Measurements from ENCODE around the gene PSD4. TPM values are rescaled to one million over a fixed set of nuclear protein-coding genes. Genes with fewer than 3 reads are reported as not detected.
"Not testable (repeated sequence)": the region's sequence is repeated elsewhere in the genome, so short reads cannot be mapped to it uniquely, and the experiment has no call there.

The PSD4 gene
- polyA plus RNA-seq, 1 donor, result 21.4 TPM

DNA sequence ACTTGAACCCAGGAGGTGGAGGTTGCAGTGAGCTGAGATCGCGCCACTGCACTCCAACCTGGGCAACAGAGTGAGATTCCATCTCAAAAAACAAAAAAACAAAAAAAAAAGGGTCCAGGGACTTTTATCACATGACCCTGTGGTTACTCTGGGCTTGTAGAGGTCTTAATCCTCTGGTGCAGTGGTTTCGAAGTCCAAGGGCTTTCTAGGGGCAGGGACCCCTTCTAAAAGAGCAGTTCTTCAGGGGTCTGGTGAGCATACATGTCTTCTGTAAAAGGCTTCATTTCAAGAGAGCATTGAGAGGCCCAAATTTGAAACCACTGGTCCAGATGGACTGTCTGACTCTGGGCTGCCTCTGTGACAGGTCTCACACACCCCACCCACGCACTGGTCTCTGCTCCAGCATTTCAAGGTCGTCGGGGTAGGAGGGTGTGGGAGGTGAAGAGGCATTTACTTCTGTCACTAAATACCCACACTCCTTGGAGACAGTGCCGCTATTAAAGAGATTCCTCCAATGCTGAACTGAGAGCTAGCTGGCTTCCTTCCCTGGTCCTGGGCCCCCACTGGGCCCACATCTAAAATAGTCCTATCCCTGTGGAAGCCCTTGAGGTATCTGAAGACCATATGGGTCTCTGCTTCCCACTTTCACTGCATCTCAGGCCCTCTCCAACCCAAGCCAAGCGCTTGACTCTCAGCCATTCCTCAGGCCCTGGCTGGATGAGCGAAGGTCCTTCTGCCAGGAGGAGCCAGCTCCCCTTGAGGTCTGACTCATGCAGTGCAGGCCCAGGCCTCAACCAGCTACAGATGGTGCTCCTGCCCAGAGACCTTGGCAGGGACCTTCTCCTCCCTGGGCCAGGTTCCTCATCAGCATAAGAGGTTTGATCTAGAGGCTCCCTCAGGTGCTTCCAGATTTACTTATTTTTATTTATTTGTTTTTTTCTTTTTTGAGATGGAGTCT is 60.1 kb downstream of the PSD4 start:
- H3K9me3 ChIP-seq (ENCODE audit: control insufficient read depth, low read depth, low read length), result peaks cover 3% of the 10 kb centered on the region
- H3K4me1 ChIP-seq (ENCODE audit: control insufficient read depth, insufficient read depth, low read length), result peaks cover 38% of the 10 kb centered on the region
- WGBS (ENCODE audit: insufficient coverage, low lambda C conversion rate), result no CpG with 5 or more reads among the region's 9 CpGs
- H3K4me3 ChIP-seq (ENCODE audit: low read length), result no peak overlapping the region
- no peak for DNase-seq
- no peaks in the 10 kb centered on the region for H3K36me3 ChIP-seq (ENCODE audit: control insufficient read depth, insufficient read depth, low read length)
- no peaks in the 10 kb centered on the region for H3K27me3 ChIP-seq (ENCODE audit: control insufficient read depth, insufficient read depth, low read length)
- H3K27ac ChIP-seq (ENCODE audit: low read length), result no peak overlapping the region

DNA sequence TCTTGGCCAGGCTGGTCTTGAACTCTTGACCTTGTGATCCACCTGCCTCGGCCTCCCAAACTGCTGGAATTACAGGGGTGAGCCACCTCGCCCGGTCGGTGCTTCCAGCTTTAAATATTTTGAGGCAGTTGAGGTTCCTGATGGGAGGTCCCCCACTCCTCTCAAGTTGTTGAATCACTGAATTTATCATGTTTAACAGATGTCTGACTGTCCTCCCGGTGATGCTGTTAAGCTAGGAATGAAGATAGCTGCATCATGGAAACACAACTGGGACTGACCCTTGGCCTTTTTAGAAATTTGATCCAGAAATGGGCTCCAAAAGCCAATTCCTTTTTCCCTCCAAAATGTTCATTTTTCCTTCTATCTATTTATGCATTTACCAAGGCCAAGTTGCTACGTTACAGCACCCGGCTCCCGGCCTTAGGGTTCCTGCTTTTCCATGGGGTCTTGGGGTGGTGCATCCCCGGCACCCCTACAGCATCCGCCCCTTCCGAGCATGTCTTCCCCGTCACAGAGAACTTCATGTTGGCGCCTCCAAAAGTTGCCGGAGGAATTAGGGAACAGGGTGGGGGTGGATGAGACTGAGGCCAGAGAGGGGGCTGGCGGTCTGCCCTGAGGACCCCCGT is 61.1 kb downstream of the PSD4 start:
- H3K36me3 ChIP-seq (ENCODE audit: control insufficient read depth, insufficient read depth, low read length), result no peaks in the 10 kb centered on the region
- H3K4me1 ChIP-seq (ENCODE audit: control insufficient read depth, insufficient read depth, low read length), result peaks cover 32% of the 10 kb centered on the region
- no peaks in the 10 kb centered on the region for H3K27me3 ChIP-seq (ENCODE audit: control insufficient read depth, insufficient read depth, low read length)
- no peak for DNase-seq
- peak overlapping the region; percentile 44 for H3K4me3 ChIP-seq (ENCODE audit: low read length)
- peaks cover 3% of the 10 kb centered on the region for H3K9me3 ChIP-seq (ENCODE audit: control insufficient read depth, low read depth, low read length)
- WGBS (ENCODE audit: insufficient coverage, low lambda C conversion rate), result no CpG with 5 or more reads among the region's 16 CpGs
- peak overlapping the region; percentile 2 for H3K27ac ChIP-seq (ENCODE audit: low read length)

DNA sequence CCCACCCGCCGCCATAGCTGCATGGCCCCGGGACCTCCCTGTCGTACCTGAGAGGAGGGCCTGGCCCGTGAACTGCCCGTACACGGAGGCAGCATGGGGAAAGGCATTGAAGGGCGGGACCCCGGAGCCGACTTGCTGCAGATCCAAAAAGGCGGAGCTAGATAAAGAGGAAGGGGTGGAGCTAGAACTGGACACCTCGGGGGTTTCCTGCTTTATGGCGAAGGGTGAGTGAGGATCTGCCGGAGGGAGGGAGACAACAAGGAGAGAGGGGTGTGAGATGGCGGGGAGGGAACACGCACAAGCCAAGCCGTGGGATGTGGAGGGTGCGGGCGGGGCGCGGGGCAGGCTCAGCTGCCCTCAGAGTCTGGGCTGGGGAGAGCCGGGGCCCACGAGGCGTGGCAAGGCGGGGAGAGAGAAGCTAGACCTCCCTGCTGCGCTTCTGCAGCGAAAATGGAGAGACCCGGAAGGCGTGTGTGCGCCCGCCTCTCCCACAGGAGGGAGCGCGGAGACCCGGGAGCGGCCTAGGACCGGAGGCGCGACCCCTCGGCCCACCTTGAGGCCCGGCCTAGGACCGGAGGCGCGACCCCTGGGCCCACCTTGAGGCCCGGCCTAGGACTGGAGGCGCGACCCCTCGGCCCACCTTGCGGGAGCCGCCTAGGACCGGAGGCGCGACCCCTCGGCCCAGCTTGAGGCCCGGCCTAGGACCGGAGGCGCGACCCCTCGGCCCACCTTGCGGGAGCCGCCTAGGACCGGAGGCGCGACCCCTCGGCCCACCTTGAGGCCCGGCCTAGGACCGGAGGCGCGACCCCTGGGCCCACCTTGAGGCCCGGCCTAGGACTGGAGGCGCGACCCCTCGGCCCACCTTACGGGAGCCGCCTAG is 61.8 kb downstream of the PSD4 start:
- peak overlapping the region; percentile 2 for H3K27ac ChIP-seq (ENCODE audit: low read length)
- peak overlapping the region; percentile 44 for H3K4me3 ChIP-seq (ENCODE audit: low read length)
- H3K4me1 ChIP-seq (ENCODE audit: control insufficient read depth, insufficient read depth, low read length), result peaks cover 25% of the 10 kb centered on the region
- not testable (repeated sequence) for H3K9me3 ChIP-seq (ENCODE audit: control insufficient read depth, low read depth, low read length); H3K36me3 ChIP-seq (ENCODE audit: control insufficient read depth, insufficient read depth, low read length); H3K27me3 ChIP-seq (ENCODE audit: control insufficient read depth, insufficient read depth, low read length)
- WGBS (ENCODE audit: insufficient coverage, low lambda C conversion rate), result no CpG with 5 or more reads among the region's 74 CpGs
- peak in 1 of 2 donors; percentile 67 for DNase-seq

DNA sequence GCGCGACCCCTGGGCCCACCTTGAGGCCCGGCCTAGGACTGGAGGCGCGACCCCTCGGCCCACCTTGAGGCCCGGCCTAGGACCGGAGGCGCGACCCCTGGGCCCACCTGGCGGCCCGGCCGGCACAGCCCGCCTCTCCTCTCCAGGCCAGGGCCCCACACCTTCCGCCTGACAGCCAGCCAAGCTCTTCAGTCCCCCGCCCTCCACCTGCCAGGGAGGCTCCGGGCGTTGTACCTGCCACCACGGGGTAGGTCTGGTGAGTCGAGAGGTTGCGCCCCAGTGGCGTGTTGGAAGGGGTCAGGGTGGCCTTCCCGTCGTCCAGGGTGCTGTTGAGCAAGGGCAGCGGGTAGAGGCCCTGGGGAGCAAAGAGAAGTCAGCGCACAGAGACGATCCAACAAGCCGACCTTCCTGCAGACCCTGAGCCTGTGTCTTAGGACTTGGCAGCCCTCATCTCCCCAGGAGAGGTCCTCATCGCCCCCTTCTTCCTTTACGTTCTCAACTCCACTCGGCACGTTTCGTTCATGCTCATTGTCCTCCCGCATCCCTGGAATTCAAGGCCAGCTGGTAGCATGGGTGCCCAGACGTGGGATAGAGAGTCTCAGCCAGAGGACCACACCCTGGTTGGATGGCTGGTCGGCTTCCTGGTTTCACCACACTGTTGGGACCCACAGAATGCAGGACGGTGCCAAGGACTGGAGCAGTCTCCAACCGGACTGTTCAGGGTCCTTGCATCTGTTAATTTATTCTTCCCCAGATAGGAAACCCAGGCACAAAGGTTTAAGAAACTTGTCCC is 62.8 kb downstream of the PSD4 start:
- no peak for DNase-seq
- Histone ChIP-seq H3K4me1 (ENCODE audit: control insufficient read depth, insufficient read depth, low read length) (peaks cover 21% of the 10 kb centered on the region), H3K36me3 (ENCODE audit: control insufficient read depth, insufficient read depth, low read length) (no peaks in the 10 kb centered on the region), H3K9me3 (ENCODE audit: control insufficient read depth, low read depth, low read length) (peaks cover 3% of the 10 kb centered on the region), H3K27ac (ENCODE audit: low read length) (no peak overlapping the region), H3K27me3 (ENCODE audit: control insufficient read depth, insufficient read depth, low read length) (no peaks in the 10 kb centered on the region), H3K4me3 (ENCODE audit: low read length) (no peak overlapping the region)
- WGBS (ENCODE audit: insufficient coverage, low lambda C conversion rate), result no CpG with 5 or more reads among the region's 38 CpGs

DNA sequence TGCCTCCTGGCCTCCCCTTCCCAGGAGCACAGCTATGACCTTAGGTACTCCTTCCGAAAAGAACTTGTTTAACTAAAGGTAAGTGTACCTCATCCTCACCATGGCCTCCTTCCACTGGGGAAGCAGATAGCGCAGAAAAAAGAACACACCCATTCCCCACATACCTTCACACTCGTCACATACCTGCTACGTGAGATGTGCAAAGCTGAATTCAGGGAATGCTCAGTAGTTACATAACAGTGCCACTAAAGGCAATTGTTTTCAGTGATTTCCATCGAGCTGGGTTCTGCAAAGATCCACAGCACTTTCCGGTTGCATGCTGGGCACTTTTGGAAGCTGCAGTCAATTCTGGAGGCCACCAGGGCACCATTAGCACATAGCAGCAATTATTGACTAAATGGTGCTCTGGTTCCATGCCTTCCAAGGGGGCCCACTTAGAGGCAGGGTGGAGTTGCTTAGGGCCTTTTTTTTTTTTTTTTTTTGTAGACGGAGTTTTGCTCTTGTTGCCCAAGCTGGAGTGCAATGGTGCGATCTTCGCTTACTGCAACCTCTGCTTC is 63.9 kb downstream of the PSD4 start:
- peaks cover 3% of the 10 kb centered on the region for H3K9me3 ChIP-seq (ENCODE audit: control insufficient read depth, low read depth, low read length)
- no peak overlapping the region for H3K4me3 ChIP-seq (ENCODE audit: low read length)
- H3K27ac ChIP-seq (ENCODE audit: low read length), result no peak overlapping the region
- no peaks in the 10 kb centered on the region for H3K36me3 ChIP-seq (ENCODE audit: control insufficient read depth, insufficient read depth, low read length)
- no peaks in the 10 kb centered on the region for H3K27me3 ChIP-seq (ENCODE audit: control insufficient read depth, insufficient read depth, low read length)
- H3K4me1 ChIP-seq (ENCODE audit: control insufficient read depth, insufficient read depth, low read length), result peaks cover 17% of the 10 kb centered on the region
- no peak for DNase-seq
- WGBS (ENCODE audit: insufficient coverage, low lambda C conversion rate), result no CpG with 5 or more reads among the region's 9 CpGs

DNA sequence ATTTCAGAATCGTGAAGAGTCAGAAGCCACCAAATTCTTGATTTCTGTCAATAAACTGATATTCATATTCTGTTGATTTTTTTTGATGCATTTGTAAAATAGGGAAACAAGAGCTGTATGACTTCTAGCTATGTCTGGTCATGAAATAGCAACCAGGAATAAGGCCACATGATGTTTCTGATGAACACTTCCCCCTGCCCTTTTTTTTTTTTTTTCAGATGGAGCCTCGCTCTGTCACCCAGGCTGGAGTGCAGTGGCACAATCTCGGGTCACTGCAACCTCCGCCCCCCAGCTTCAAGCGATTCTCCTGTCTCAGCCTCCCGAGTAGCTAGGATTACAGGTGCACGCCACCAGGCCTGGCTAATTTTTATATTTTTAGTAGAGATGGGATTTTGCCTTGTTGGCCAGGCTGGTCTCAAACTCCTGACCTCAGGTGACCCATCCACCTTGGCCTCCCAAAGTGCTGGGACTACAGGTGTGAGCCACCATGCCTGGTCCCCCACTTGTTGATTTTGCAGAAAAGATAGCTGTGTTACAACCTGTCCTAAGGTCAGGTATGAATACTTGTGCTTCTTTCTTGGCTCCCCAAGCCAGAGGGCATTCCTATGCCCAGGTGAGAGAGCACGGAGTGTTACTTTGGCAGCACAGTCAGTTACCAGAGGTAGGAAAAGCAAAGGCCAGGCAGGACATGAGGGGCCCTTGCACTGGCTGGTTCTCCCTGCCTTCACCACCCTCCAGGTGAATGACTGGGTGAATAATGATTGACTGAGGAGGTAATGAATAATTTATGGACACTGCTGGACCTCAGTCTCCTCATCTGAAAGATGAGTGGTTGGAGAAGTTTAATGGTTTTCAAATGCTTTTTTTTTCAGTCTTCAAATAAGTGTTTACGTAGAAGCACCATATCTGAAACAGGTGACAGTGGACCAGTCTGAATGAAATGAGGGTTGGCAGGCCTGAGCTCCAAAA is 65.4 kb downstream of the PSD4 start:
- 100% methylated on average over 1 of the region's 9 CpGs for WGBS (ENCODE audit: insufficient coverage, low lambda C conversion rate)
- Histone ChIP-seq H3K4me1 (ENCODE audit: control insufficient read depth, insufficient read depth, low read length) (peaks cover 18% of the 10 kb centered on the region), H3K27ac (ENCODE audit: low read length) (no peak overlapping the region), H3K9me3 (ENCODE audit: control insufficient read depth, low read depth, low read length) (peaks cover 3% of the 10 kb centered on the region), H3K27me3 (ENCODE audit: control insufficient read depth, insufficient read depth, low read length) (no peaks in the 10 kb centered on the region), H3K4me3 (ENCODE audit: low read length) (no peak overlapping the region), H3K36me3 (ENCODE audit: control insufficient read depth, insufficient read depth, low read length) (no peaks in the 10 kb centered on the region)
- DNase-seq, result no peak

DNA sequence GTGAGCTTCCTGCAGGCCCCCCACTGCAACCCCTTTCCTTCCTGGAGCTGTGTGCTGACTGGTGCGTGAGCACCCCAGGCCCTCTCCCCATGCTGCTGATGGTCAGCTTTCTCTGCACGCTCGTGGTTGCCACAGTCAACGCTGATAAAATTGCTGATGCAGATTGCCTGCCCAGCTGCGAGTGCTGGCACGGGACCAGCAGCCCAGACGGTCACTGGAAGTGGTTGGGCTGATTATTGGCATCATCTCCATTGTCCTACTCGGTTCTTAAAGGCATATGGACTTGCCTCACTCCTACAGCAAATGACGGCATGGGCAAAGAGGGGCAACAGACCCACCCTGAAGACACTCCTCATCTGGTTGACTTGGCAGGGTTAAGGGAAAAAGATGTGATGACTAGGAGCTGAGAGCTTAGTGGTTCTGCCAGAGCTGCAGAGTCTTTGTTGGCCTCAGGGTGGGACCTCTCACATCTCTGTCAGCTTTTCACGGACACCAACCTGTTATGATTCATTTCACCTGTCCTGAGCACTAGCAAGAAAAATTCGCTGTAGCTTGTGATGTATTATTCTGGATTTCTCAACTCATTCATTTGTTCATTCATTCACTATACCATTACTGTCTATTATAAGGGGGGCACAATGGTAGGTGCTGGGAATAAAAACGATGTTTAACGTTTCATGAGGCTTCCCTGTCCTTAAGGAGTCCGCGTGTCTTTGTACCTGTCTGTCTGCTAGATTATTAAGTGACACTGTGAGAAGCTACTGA is 66.6 kb downstream of the PSD4 start:
- peaks cover 29% of the 10 kb centered on the region for H3K4me1 ChIP-seq (ENCODE audit: control insufficient read depth, insufficient read depth, low read length)
- peak; percentile 48 to 62 for DNase-seq

DNA sequence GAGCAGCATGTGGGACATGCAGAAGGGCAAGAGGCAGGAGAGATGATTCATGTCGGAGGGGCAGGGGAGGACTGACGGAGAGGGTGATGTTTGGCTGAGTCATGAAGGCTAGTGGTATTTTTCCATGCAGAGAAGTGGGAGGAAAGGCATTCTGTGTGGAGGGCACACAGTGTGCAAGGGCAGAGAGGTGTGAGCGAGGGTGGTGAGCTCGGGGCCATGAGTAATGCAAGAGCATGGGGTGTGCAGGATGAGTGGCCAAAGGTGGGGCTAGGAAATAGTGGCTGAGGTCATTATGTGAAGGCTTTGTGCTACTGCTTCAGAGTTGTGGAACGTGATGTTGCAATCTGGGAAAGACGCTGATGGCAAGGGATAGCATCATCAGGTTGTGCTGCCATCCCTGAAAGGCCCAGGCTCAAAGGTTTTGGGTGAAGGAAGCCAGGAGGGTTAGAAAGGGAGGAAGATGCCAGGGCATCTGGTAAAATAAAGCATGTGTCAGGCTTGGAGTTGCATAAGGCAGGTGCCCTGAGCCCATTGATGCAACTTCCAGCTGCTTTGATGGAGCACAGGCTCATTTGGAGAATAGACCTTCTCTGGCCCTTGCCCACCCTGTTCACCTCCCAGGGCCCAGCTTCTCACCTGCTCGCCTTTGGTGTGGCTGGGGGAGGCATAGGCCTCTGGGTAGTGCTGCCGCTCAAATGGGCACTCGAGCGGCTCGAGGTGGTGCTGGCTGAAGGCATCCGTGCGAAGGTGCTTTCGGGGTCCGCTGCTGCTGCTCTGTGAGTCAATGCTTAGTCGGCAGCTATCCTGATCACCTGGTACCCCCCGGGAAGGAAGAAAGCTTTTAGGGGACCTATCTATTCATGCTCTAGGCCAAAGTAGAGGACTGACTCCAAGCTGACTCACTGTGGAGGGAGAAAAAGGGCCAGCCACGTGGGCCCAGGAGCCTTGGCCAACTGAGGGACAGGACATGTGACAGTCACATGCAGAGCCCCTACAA is 67.4 kb downstream of the PSD4 start:
- no CpG with 5 or more reads among the region's 18 CpGs for WGBS (ENCODE audit: insufficient coverage, low lambda C conversion rate)
- Histone ChIP-seq H3K9me3 (ENCODE audit: control insufficient read depth, low read depth, low read length) (no peaks in the 10 kb centered on the region), H3K27ac (ENCODE audit: low read length) (peak overlapping the region; percentile 55), H3K4me3 (ENCODE audit: low read length) (no peak overlapping the region), H3K27me3 (ENCODE audit: control insufficient read depth, insufficient read depth, low read length) (no peaks in the 10 kb centered on the region), H3K4me1 (ENCODE audit: control insufficient read depth, insufficient read depth, low read length) (peaks cover 38% of the 10 kb centered on the region), H3K36me3 (ENCODE audit: control insufficient read depth, insufficient read depth, low read length) (no peaks in the 10 kb centered on the region)
- peak; percentile 46 to 55 for DNase-seq

More for the DNA sequence above, 66.6 kb downstream of the PSD4 start:
- H3K27me3 ChIP-seq (ENCODE audit: control insufficient read depth, insufficient read depth, low read length), result no peaks in the 10 kb centered on the region
- no CpG with 5 or more reads among the region's 15 CpGs for WGBS (ENCODE audit: insufficient coverage, low lambda C conversion rate)
- peak overlapping the region; percentile 22 for H3K27ac ChIP-seq (ENCODE audit: low read length)
- H3K36me3 ChIP-seq (ENCODE audit: control insufficient read depth, insufficient read depth, low read length), result no peaks in the 10 kb centered on the region
- H3K4me3 ChIP-seq (ENCODE audit: low read length), result no peak overlapping the region
- peaks cover 3% of the 10 kb centered on the region for H3K9me3 ChIP-seq (ENCODE audit: control insufficient read depth, low read depth, low read length)

Measured in large intestine (tissue), 3 donors.